ENCODE data around the gene DNAAF1. TPM values are rescaled to one million over a fixed set of nuclear protein-coding genes. Genes with fewer than 3 reads are reported as not detected.

DNAAF1 gene
- polyA plus RNA-seq, 3 donors from 2014 or later, result 2.6 TPM; not detected in 2

- no peak overlapping the region for H3K4me3 Mint-ChIP-seq
- H3K9me3 Mint-ChIP-seq, result peaks cover 0 to 1% (median 0%) of the 10 kb centered on the region in 6 donors
- peaks cover 0 to 12% (median 9%) of the 10 kb centered on the region in 3 donors for H3K27me3 Mint-ChIP-seq (ENCODE audit: low read depth in 3 of 3)
- no peaks in the 10 kb centered on the region for H3K4me1 Mint-ChIP-seq
- no peak for DNase-seq
- no peaks in the 10 kb centered on the region for H3K36me3 Mint-ChIP-seq
- H3K27ac Mint-ChIP-seq, result no peak overlapping the region
Measured at GRCh38 chr16:84156342-84156784, 11.3 kb downstream of the DNAAF1 start.

- DNase-seq, result no peak
- Mint-ChIP-seq H3K4me3 (no peak overlapping the region), H3K4me1 (no peaks in the 10 kb centered on the region), H3K9me3 (peaks cover 0 to 2% (median 0%) of the 10 kb centered on the region in 6 donors), H3K27me3 (ENCODE audit: low read depth in 3 of 3) (peaks cover 0 to 15% (median 11%) of the 10 kb centered on the region in 3 donors), H3K27ac (no peak overlapping the region), H3K36me3 (no peaks in the 10 kb centered on the region)
Measured at GRCh38 chr16:84159007-84159406, 13.9 kb downstream of the DNAAF1 start.

GRCh38 chr16:84159800-84160199, 14.7 kb downstream of the DNAAF1 start:
- Mint-ChIP-seq H3K36me3 (no peaks in the 10 kb centered on the region), H3K9me3 (peaks cover 0 to 2% (median 0%) of the 10 kb centered on the region in 6 donors), H3K27me3 (ENCODE audit: low read depth in 3 of 3) (peaks cover 0 to 15% (median 13%) of the 10 kb centered on the region in 3 donors), H3K4me3 (no peak overlapping the region), H3K4me1 (no peaks in the 10 kb centered on the region), H3K27ac (no peak overlapping the region)
- DNase-seq, result no peak

GRCh38 chr16:84161037-84161436, 15.9 kb downstream of the DNAAF1 start:
- Mint-ChIP-seq H3K4me1 (no peaks in the 10 kb centered on the region), H3K27me3 (ENCODE audit: low read depth in 3 of 3) (peaks cover 0 to 17% (median 11%) of the 10 kb centered on the region in 3 donors), H3K9me3 (peaks cover 0 to 2% (median 0%) of the 10 kb centered on the region in 6 donors), H3K27ac (no peak overlapping the region), H3K4me3 (no peak overlapping the region), H3K36me3 (no peaks in the 10 kb centered on the region)
- DNase-seq, result no peak

GRCh38 chr16:84161801-84162200, 16.7 kb downstream of the DNAAF1 start:
- H3K36me3 Mint-ChIP-seq, result no peaks in the 10 kb centered on the region
- no peak overlapping the region for H3K27ac Mint-ChIP-seq
- H3K9me3 Mint-ChIP-seq, result peaks cover 0 to 2% (median 0%) of the 10 kb centered on the region in 6 donors
- peaks cover 0 to 18% (median 11%) of the 10 kb centered on the region in 3 donors for H3K27me3 Mint-ChIP-seq (ENCODE audit: low read depth in 3 of 3)
- DNase-seq, result no peak
- no peaks in the 10 kb centered on the region for H3K4me1 Mint-ChIP-seq
- H3K4me3 Mint-ChIP-seq, result no peak overlapping the region

- peaks cover 0 to 2% (median 0%) of the 10 kb centered on the region in 6 donors for H3K9me3 Mint-ChIP-seq
- no peak for DNase-seq
- no peaks in the 10 kb centered on the region for H3K4me1 Mint-ChIP-seq
- H3K27me3 Mint-ChIP-seq (ENCODE audit: low read depth in 3 of 3), result peaks cover 5 to 19% (median 7%) of the 10 kb centered on the region in 3 donors
- H3K27ac Mint-ChIP-seq, result no peak overlapping the region
- no peaks in the 10 kb centered on the region for H3K36me3 Mint-ChIP-seq
- H3K4me3 Mint-ChIP-seq, result no peak overlapping the region
Measured at GRCh38 chr16:84165746-84166145, 20.6 kb downstream of the DNAAF1 start.

- Mint-ChIP-seq H3K27ac (no peak overlapping the region), H3K27me3 (ENCODE audit: low read depth in 3 of 3) (peaks cover 5 to 17% (median 7%) of the 10 kb centered on the region in 3 donors), H3K4me1 (no peaks in the 10 kb centered on the region), H3K4me3 (no peak overlapping the region), H3K9me3 (peaks cover 0 to 2% (median 0%) of the 10 kb centered on the region in 6 donors), H3K36me3 (no peaks in the 10 kb centered on the region)
- no peak for DNase-seq
Measured at GRCh38 chr16:84166796-84167695, 21.9 kb downstream of the DNAAF1 start.

- DNase-seq, result no peak
- H3K27ac Mint-ChIP-seq, result peak overlapping the region in 1 of 6 donors; percentile 50
- peaks cover 0 to 14% (median 7%) of the 10 kb centered on the region in 3 donors for H3K27me3 Mint-ChIP-seq (ENCODE audit: low read depth in 3 of 3)
Measured at GRCh38 chr16:84169765-84170310, 24.7 kb downstream of the DNAAF1 start.

GRCh38 chr16:84174396-84174795, 29.3 kb downstream of the DNAAF1 start:
- no peaks in the 10 kb centered on the region for H3K9me3 Mint-ChIP-seq
- no peak for DNase-seq
- no peak overlapping the region for H3K4me3 Mint-ChIP-seq
- peaks cover 0 to 5% of the 10 kb centered on the region in 2 donors for H3K4me1 Mint-ChIP-seq
- peaks cover 0 to 7% (median 6%) of the 10 kb centered on the region in 3 donors for H3K27me3 Mint-ChIP-seq (ENCODE audit: low read depth in 3 of 3)
- no peak overlapping the region for H3K27ac Mint-ChIP-seq
- peaks cover 0 to 5% (median 4%) of the 10 kb centered on the region in 3 donors for H3K36me3 Mint-ChIP-seq

More at GRCh38 chr16:84169765-84170310, 24.7 kb downstream of the DNAAF1 start:
- H3K36me3 Mint-ChIP-seq, result no peaks in the 10 kb centered on the region
- no peaks in the 10 kb centered on the region for H3K4me1 Mint-ChIP-seq
- H3K9me3 Mint-ChIP-seq, result no peaks in the 10 kb centered on the region
- H3K4me3 Mint-ChIP-seq, result no peak overlapping the region

- Mint-ChIP-seq H3K4me1 (peaks cover 0 to 5% of the 10 kb centered on the region in 2 donors), H3K4me3 (no peak overlapping the region)
Measured at GRCh38 chr16:84175350-84176081, 30.4 kb downstream of the DNAAF1 start.

GRCh38 chr16:84176192-84177053, 31.3 kb downstream of the DNAAF1 start:
- Mint-ChIP-seq H3K9me3 (no peaks in the 10 kb centered on the region), H3K27ac (no peak overlapping the region), H3K27me3 (ENCODE audit: low read depth in 3 of 3) (no peaks in the 10 kb centered on the region), H3K4me1 (peaks cover 0 to 5% of the 10 kb centered on the region in 2 donors), H3K36me3 (peaks cover 0 to 5% (median 4%) of the 10 kb centered on the region in 3 donors), H3K4me3 (no peak overlapping the region)
- DNase-seq, result no peak

More at GRCh38 chr16:84175350-84176081, 30.4 kb downstream of the DNAAF1 start:
- DNase-seq, result peak in 1 of 3 donors; percentile 35
- H3K36me3 Mint-ChIP-seq, result peaks cover 0 to 5% (median 4%) of the 10 kb centered on the region in 3 donors
- no peaks in the 10 kb centered on the region for H3K27me3 Mint-ChIP-seq (ENCODE audit: low read depth in 3 of 3)
- H3K27ac Mint-ChIP-seq, result peak overlapping the region in 1 of 6 donors; percentile 4
- H3K9me3 Mint-ChIP-seq, result no peaks in the 10 kb centered on the region

- H3K36me3 Mint-ChIP-seq, result peaks cover 0 to 7% (median 7%) of the 10 kb centered on the region in 3 donors
- no peaks in the 10 kb centered on the region for H3K9me3 Mint-ChIP-seq
- no peaks in the 10 kb centered on the region for H3K27me3 Mint-ChIP-seq (ENCODE audit: low read depth in 3 of 3)
- no peak for DNase-seq
- H3K4me3 Mint-ChIP-seq, result no peak overlapping the region
- peaks cover 0 to 5% of the 10 kb centered on the region in 2 donors for H3K4me1 Mint-ChIP-seq
- peak overlapping the region in 3 of 6 donors; percentile 21 to 67 (median 64) for H3K27ac Mint-ChIP-seq
Measured at GRCh38 chr16:84177741-84178073, 32.6 kb downstream of the DNAAF1 start.

Measured in immature natural killer cell (primary cell).